ENCODE data around the gene ASIC2. TPM values are rescaled to one million over a fixed set of nuclear protein-coding genes. Genes with fewer than 3 reads are reported as not detected.

Gene ASIC2
- total and polyA plus RNA-seq, 2 donors (not counting 1 experiment from before 2014, with no cell fraction given): not detected

DNA sequence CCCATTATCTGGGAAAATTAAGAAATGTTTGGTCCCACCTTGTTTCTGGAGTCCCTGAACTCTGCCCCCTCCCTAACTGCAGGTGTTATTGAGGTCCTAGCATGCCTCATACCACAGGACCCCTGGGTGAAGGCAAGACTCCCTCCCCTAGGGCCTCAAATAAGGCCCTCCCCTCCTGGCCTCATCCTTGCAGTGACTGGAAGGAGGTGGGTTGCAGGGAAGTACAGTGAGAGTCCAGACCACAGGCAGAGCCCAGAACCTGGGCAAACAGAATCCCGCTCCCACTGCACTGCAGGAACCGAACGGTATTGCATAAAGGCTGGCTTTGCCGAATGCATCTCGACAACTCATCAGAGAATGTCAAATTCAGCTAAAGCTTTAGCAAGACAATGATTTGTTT lies 126.6 kb downstream of the ASIC2 start:
- Mint-ChIP-seq H3K27me3 (peaks cover 38% of the 10 kb centered on the region), H3K4me3 (no peak overlapping the region), H3K27ac (no peak overlapping the region), H3K4me1 (no peaks in the 10 kb centered on the region), H3K9me3 (ENCODE audit: insufficient read depth) (no peaks in the 10 kb centered on the region)
- no peaks in the 10 kb centered on the region for H3K4me1 ChIP-seq (ENCODE audit: control insufficient read depth in 2 of 2, insufficient read depth in 2 of 2, low read length in 2 of 2)
- no peak overlapping the region for H3K9ac ChIP-seq (ENCODE audit: low read length)
- no peak overlapping the region for H3K27ac ChIP-seq (ENCODE audit: low read length in 2 of 2)
- H3K4me2 ChIP-seq (replicated peaks; ENCODE audit: low read depth, low read length, poor library complexity, severe bottlenecking): no peak overlapping the region
- intact Hi-C loops (cut with micrococcal nuclease): no loop called here
- ATAC-seq (ENCODE audit: low read depth) (no peak), DNase-seq (no peak)
- TF ChIP-seq, protein P1, sequence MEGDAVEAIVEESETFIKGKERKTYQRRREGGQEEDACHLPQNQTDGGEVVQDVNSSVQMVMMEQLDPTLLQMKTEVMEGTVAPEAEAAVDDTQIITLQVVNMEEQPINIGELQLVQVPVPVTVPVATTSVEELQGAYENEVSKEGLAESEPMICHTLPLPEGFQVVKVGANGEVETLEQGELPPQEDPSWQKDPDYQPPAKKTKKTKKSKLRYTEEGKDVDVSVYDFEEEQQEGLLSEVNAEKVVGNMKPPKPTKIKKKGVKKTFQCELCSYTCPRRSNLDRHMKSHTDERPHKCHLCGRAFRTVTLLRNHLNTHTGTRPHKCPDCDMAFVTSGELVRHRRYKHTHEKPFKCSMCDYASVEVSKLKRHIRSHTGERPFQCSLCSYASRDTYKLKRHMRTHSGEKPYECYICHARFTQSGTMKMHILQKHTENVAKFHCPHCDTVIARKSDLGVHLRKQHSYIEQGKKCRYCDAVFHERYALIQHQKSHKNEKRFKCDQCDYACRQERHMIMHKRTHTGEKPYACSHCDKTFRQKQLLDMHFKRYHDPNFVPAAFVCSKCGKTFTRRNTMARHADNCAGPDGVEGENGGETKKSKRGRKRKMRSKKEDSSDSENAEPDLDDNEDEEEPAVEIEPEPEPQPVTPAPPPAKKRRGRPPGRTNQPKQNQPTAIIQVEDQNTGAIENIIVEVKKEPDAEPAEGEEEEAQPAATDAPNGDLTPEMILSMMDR (IDR thresholded peaks at IDR 0.05): no peak
- TF ChIP-seq EZH2 (IDR thresholded peaks at IDR 0.05; ENCODE audit: borderline replicate concordance, insufficient read depth, low read depth, low read length, poor library complexity, severe bottlenecking): no peak
- H2AFZ ChIP-seq (ENCODE audit: insufficient read depth, low read depth, low read length, poor library complexity, severe bottlenecking): no peak overlapping the region
- POLR2A ChIA-PET: no interaction called here
- H3K9me3 ChIP-seq (ENCODE audit: control extremely low read depth in 1 of 3, control insufficient read depth in 2 of 3, insufficient read depth in 1 of 3, low read length in 2 of 3): peaks cover 0 to 2% (median 0%) of the 10 kb centered on the region in 3 donors
- no peaks in the 10 kb centered on the region for H3K36me3 ChIP-seq (replicated peaks in 1 of 2; ENCODE audit: control extremely low read depth in 1 of 2, control insufficient read depth in 1 of 2, extremely low read depth in 1 of 2, insufficient read depth in 2 of 2, low read length in 1 of 2)
- CTCF ChIA-PET: no interaction called here
- WGBS (ENCODE audit: insufficient coverage): 88% methylated on average over 5 of the region's 5 CpGs
- no peaks in the 10 kb centered on the region for H4K20me1 ChIP-seq (ENCODE audit: control insufficient read depth, insufficient read depth, low read length, poor library complexity, severe bottlenecking)
- H3K4me3 ChIP-seq (ENCODE audit: control extremely low read depth in 1 of 5, extremely low read depth in 1 of 5, insufficient read depth in 1 of 5, low read depth in 2 of 5, low read length in 4 of 5): no peak overlapping the region
- H3K27me3 ChIP-seq (replicated peaks in 1 of 4; ENCODE audit: control extremely low read depth in 1 of 4, control insufficient read depth in 3 of 4, insufficient read depth in 4 of 4, low read length in 3 of 4): no peaks in the 10 kb centered on the region
- H3K79me2 ChIP-seq (ENCODE audit: control insufficient read depth, insufficient read depth, low read length): no peaks in the 10 kb centered on the region

- H2AFZ ChIP-seq (ENCODE audit: insufficient read depth, low read depth, low read length, poor library complexity, severe bottlenecking): no peak overlapping the region
- H3K9ac ChIP-seq (ENCODE audit: low read length): no peak overlapping the region
- no peaks in the 10 kb centered on the region for H3K4me1 ChIP-seq (ENCODE audit: control insufficient read depth in 2 of 2, insufficient read depth in 2 of 2, low read length in 2 of 2)
- POLR2A ChIA-PET: no interaction called here
- H3K27ac ChIP-seq (ENCODE audit: low read length in 2 of 2): no peak overlapping the region
- Mint-ChIP-seq H3K9me3 (ENCODE audit: insufficient read depth) (no peaks in the 10 kb centered on the region), H3K4me3 (no peak overlapping the region), H3K4me1 (no peaks in the 10 kb centered on the region), H3K27ac (no peak overlapping the region), H3K27me3 (peaks cover 42% of the 10 kb centered on the region)
- WGBS (ENCODE audit: insufficient coverage): 88% methylated on average over 7 of the region's 8 CpGs
- H3K79me2 ChIP-seq (ENCODE audit: control insufficient read depth, insufficient read depth, low read length): no peaks in the 10 kb centered on the region
- no peaks in the 10 kb centered on the region for H3K27me3 ChIP-seq (replicated peaks in 1 of 4; ENCODE audit: control extremely low read depth in 1 of 4, control insufficient read depth in 3 of 4, insufficient read depth in 4 of 4, low read length in 3 of 4)
- no peak overlapping the region for H3K4me3 ChIP-seq (ENCODE audit: control extremely low read depth in 1 of 5, extremely low read depth in 1 of 5, insufficient read depth in 1 of 5, low read depth in 2 of 5, low read length in 4 of 5)
- H3K4me2 ChIP-seq (replicated peaks; ENCODE audit: low read depth, low read length, poor library complexity, severe bottlenecking): no peak overlapping the region
- TF ChIP-seq, protein P1 (IDR thresholded peaks at IDR 0.05): no peak
- no peak for TF ChIP-seq EZH2 (IDR thresholded peaks at IDR 0.05; ENCODE audit: borderline replicate concordance, insufficient read depth, low read depth, low read length, poor library complexity, severe bottlenecking)
- H4K20me1 ChIP-seq (ENCODE audit: control insufficient read depth, insufficient read depth, low read length, poor library complexity, severe bottlenecking): no peaks in the 10 kb centered on the region
- CTCF ChIA-PET: no interaction called here
- ATAC-seq (ENCODE audit: low read depth): no peak
- peaks cover 0 to 2% (median 0%) of the 10 kb centered on the region in 3 donors for H3K9me3 ChIP-seq (ENCODE audit: control extremely low read depth in 1 of 3, control insufficient read depth in 2 of 3, insufficient read depth in 1 of 3, low read length in 2 of 3)
- DNase-seq: no peak
- intact Hi-C loops (cut with micrococcal nuclease): no loop called here
- H3K36me3 ChIP-seq (replicated peaks in 1 of 2; ENCODE audit: control extremely low read depth in 1 of 2, control insufficient read depth in 1 of 2, extremely low read depth in 1 of 2, insufficient read depth in 2 of 2, low read length in 1 of 2): no peaks in the 10 kb centered on the region
These were observed 128.8 kb downstream of the ASIC2 start for GRCh38 chr17:33164169-33164881.
